GM18868 (cell line): ENCODE results near the gene SVOP.
"Not testable (repeated sequence)": the region's sequence is repeated elsewhere in the genome, so short reads cannot be mapped to it uniquely, and the experiment has no call there.

Experiments
- ATAC-seq: cut with Tn5 transposase; IDR thresholded peaks from one replicate; pipeline ENCODE4 v1.9.1; 2021; ENCODE audit warnings: mild to moderate bottlenecking, moderate library complexity; ENCODE audit not compliant: unreplicated experiment

SVOP gene

GRCh38 chr12:109033239-109034196 is 12.7 kb upstream of the SVOP start:
- ATAC-seq, result no peak

GRCh38 chr12:109029411-109029810 is 8.5 kb upstream of the SVOP start:
- no peak for ATAC-seq

GRCh38 chr12:109028624-109029023 is 7.8 kb upstream of the SVOP start:
- ATAC-seq, result not testable (repeated sequence)

GRCh38 chr12:109027767-109028166 is 6.9 kb upstream of the SVOP start:
- ATAC-seq, result no peak

GRCh38 chr12:109020146-109020795 is 597 bp downstream of the SVOP start:
- no peak for ATAC-seq

GRCh38 chr12:109018296-109018695 is 2.6 kb downstream of the SVOP start:
- ATAC-seq, result no peak

- no peak for ATAC-seq
Measured at GRCh38 chr12:109016978-109017377, 3.9 kb downstream of the SVOP start.

- no peak for ATAC-seq
Measured at GRCh38 chr12:109016016-109016415, 4.9 kb downstream of the SVOP start.

- ATAC-seq, result no peak
Measured at GRCh38 chr12:109014984-109015765, 5.7 kb downstream of the SVOP start.

- ATAC-seq, result no peak
Measured at GRCh38 chr12:109010259-109010658, 10.6 kb downstream of the SVOP start.

- no peak for ATAC-seq
Measured at GRCh38 chr12:109009766-109010165, 11.1 kb downstream of the SVOP start.

GRCh38 chr12:109004017-109004416 is 16.9 kb downstream of the SVOP start:
- ATAC-seq, result no peak

- ATAC-seq, result no peak
Measured at GRCh38 chr12:108996320-108996719, 24.5 kb downstream of the SVOP start.

GRCh38 chr12:108995370-108995992 is 25.4 kb downstream of the SVOP start:
- no peak for ATAC-seq

GRCh38 chr12:108990103-108990502 is 30.8 kb downstream of the SVOP start:
- not testable (repeated sequence) for ATAC-seq

GRCh38 chr12:108989376-108989775 is 31.5 kb downstream of the SVOP start:
- no peak for ATAC-seq

- no peak for ATAC-seq
Measured at GRCh38 chr12:108985750-108986149, 35.1 kb downstream of the SVOP start.

GRCh38 chr12:108983227-108983626 is 37.6 kb downstream of the SVOP start:
- ATAC-seq, result no peak

GRCh38 chr12:108982621-108983219 is 38.1 kb downstream of the SVOP start:
- ATAC-seq, result no peak

- ATAC-seq, result no peak
Measured at GRCh38 chr12:108981835-108982234, 39.0 kb downstream of the SVOP start.
